Vagina (tissue), 2 donors: Measurements from ENCODE around the gene GPR171.

Experiments
- POLR2A ChIP-seq, 2 donors: fragments of 450-650 bp; IDR thresholded peaks; one replicate each; pipeline ENCODE4 v1.6.1; 2017; ENCODE audit warnings: antibody characterized with exemption in 2 of 2, mild to moderate bottlenecking in 2 of 2, moderate library complexity in 2 of 2
- TF ChIP-seq, protein P1 (sequence below), 3 experiments: fragments of 450-650 bp in 2 of 3; fragments of 200-600 bp in 1 of 3; sonication (generic) in 1 of 3; IDR thresholded peaks; one replicate each; pipeline ENCODE4 v1.5.1; 2017 to 2019; ENCODE audit warnings: antibody characterized with exemption in 3 of 3, mild to moderate bottlenecking in 2 of 3, moderate library complexity in 2 of 3

- TF ChIP-seq, protein P1, sequence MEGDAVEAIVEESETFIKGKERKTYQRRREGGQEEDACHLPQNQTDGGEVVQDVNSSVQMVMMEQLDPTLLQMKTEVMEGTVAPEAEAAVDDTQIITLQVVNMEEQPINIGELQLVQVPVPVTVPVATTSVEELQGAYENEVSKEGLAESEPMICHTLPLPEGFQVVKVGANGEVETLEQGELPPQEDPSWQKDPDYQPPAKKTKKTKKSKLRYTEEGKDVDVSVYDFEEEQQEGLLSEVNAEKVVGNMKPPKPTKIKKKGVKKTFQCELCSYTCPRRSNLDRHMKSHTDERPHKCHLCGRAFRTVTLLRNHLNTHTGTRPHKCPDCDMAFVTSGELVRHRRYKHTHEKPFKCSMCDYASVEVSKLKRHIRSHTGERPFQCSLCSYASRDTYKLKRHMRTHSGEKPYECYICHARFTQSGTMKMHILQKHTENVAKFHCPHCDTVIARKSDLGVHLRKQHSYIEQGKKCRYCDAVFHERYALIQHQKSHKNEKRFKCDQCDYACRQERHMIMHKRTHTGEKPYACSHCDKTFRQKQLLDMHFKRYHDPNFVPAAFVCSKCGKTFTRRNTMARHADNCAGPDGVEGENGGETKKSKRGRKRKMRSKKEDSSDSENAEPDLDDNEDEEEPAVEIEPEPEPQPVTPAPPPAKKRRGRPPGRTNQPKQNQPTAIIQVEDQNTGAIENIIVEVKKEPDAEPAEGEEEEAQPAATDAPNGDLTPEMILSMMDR (IDR thresholded peaks at IDR 0.05) = no peak
- TF ChIP-seq POLR2A (IDR thresholded peaks at IDR 0.05) = no peak
These were observed 13.9 kb upstream of the GPR171 start for GRCh38 chr3:151216641-151217607.
